Measurements from ENCODE around the gene RALGAPA2. TPM values are rescaled to one million over a fixed set of nuclear protein-coding genes. Genes with fewer than 3 reads are reported as not detected.

RALGAPA2 gene
- total RNA-seq, 3 donors from 2014 or later (not counting 1 experiment from before 2014, with no cell fraction given), result 26.6 to 33.9 (median 33.1) TPM

DNA sequence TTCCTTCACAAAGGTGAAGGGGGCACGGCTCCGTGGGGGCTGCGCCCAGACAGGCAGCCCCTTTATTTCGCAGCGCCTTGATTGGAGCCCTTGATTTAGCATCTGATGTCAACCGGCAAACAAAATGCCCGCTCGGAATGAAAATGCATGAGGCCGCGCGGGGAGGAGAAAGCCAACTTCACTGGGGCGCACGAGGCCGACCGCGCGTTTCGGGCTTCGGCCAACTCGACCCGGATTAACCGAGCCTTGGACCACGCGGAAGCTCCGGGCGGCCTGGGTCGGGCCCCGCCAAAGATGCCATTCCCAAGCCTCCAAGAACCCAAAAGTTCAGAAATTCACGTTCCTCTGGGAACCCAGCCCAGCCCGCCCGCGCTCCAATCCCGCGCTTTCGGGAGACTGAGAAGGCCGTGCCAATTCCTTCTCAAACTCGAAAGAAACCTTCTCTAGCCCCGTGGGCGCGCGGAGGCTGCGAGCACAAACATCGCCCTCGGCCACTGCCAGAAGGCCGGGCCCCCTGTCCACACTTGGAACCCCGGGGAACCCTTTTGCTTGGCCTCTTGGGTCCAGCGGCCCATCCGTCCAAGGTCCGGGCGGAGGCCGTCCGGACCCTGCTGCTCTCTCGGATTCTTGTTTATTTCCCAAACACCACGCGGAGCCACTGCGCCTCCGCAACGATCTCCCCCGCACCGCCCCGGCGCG lies 345.4 kb downstream of the RALGAPA2 start:
- intact Hi-C loops (cut with micrococcal nuclease), result loop anchor here (10.0 kb wide), 1 partner anchor 152 kb away; no protein-coding TSS in a partner anchor
- no peak for ATAC-seq
- no peak for DNase-seq
- H3K9me3 Mint-ChIP-seq, result no peaks in the 10 kb centered on the region
- H3K36me3 Mint-ChIP-seq, result no peaks in the 10 kb centered on the region
- H3K9me3 ChIP-seq (ENCODE audit: control insufficient read depth, insufficient read depth, low read length), result no peaks in the 10 kb centered on the region
- peaks cover 27 to 33% of the 10 kb centered on the region in 2 donors for H3K4me1 Mint-ChIP-seq
- no peak overlapping the region for H3K27ac Mint-ChIP-seq
- no peaks in the 10 kb centered on the region for H3K36me3 ChIP-seq (ENCODE audit: control insufficient read depth, insufficient read depth, low read length)
- peaks cover 39% of the 10 kb centered on the region for H3K27me3 ChIP-seq (ENCODE audit: control insufficient read depth, insufficient read depth, low read length)
- no peak overlapping the region for H3K27ac ChIP-seq (ENCODE audit: low read length)
- H3K4me1 ChIP-seq (ENCODE audit: control insufficient read depth, insufficient read depth, low read length), result peaks cover 33% of the 10 kb centered on the region
- peak overlapping the region; percentile 66 for H3K4me3 Mint-ChIP-seq
- H3K4me3 ChIP-seq (ENCODE audit: low read length), result no peak overlapping the region
- H3K27me3 Mint-ChIP-seq (ENCODE audit: low read depth in 2 of 2), result peaks cover 60 to 62% of the 10 kb centered on the region in 2 donors
- WGBS (ENCODE audit: insufficient coverage), result 6% methylated on average over 63 of the region's 63 CpGs
- TF ChIP-seq, protein P1, sequence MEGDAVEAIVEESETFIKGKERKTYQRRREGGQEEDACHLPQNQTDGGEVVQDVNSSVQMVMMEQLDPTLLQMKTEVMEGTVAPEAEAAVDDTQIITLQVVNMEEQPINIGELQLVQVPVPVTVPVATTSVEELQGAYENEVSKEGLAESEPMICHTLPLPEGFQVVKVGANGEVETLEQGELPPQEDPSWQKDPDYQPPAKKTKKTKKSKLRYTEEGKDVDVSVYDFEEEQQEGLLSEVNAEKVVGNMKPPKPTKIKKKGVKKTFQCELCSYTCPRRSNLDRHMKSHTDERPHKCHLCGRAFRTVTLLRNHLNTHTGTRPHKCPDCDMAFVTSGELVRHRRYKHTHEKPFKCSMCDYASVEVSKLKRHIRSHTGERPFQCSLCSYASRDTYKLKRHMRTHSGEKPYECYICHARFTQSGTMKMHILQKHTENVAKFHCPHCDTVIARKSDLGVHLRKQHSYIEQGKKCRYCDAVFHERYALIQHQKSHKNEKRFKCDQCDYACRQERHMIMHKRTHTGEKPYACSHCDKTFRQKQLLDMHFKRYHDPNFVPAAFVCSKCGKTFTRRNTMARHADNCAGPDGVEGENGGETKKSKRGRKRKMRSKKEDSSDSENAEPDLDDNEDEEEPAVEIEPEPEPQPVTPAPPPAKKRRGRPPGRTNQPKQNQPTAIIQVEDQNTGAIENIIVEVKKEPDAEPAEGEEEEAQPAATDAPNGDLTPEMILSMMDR (IDR thresholded peaks at IDR 0.05), result no peak

DNA sequence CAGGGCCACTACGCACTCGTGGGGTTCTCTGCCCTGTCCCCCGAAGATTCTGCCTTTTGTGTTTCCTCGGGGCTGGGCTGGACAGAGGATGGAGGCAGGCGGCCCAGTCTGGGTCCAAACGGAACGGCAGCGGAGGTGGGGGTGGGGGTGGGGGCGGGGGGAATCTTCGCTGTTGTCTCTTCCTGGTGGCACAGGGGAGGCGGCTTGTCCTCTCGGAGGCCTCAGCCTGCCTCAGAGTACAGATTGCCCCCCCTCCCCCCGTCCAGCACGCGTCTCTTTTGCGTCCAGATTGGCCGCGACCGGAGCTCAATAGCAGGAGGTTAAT lies 345.9 kb downstream of the RALGAPA2 start:
- Histone ChIP-seq H3K27ac (ENCODE audit: low read length) (no peak overlapping the region), H3K4me3 (ENCODE audit: low read length) (no peak overlapping the region), H3K4me1 (ENCODE audit: control insufficient read depth, insufficient read depth, low read length) (peaks cover 33% of the 10 kb centered on the region), H3K9me3 (ENCODE audit: control insufficient read depth, insufficient read depth, low read length) (no peaks in the 10 kb centered on the region), H3K27me3 (ENCODE audit: control insufficient read depth, insufficient read depth, low read length) (peaks cover 39% of the 10 kb centered on the region), H3K36me3 (ENCODE audit: control insufficient read depth, insufficient read depth, low read length) (no peaks in the 10 kb centered on the region)
- Mint-ChIP-seq H3K27me3 (ENCODE audit: low read depth in 2 of 2) (peaks cover 55 to 62% of the 10 kb centered on the region in 2 donors), H3K4me1 (peaks cover 32 to 36% of the 10 kb centered on the region in 2 donors), H3K27ac (no peak overlapping the region), H3K9me3 (no peaks in the 10 kb centered on the region), H3K4me3 (peak overlapping the region; percentile 65), H3K36me3 (no peaks in the 10 kb centered on the region)
- DNase-seq (no peak), ATAC-seq (no peak)
- WGBS (ENCODE audit: insufficient coverage), result 8% methylated on average over 15 of the region's 19 CpGs
- TF ChIP-seq, protein P1 (IDR thresholded peaks at IDR 0.05), result no peak
- intact Hi-C loops (cut with micrococcal nuclease), result loop anchor here (10.0 kb wide), 1 partner anchor 152 kb away; no protein-coding TSS in a partner anchor

DNA sequence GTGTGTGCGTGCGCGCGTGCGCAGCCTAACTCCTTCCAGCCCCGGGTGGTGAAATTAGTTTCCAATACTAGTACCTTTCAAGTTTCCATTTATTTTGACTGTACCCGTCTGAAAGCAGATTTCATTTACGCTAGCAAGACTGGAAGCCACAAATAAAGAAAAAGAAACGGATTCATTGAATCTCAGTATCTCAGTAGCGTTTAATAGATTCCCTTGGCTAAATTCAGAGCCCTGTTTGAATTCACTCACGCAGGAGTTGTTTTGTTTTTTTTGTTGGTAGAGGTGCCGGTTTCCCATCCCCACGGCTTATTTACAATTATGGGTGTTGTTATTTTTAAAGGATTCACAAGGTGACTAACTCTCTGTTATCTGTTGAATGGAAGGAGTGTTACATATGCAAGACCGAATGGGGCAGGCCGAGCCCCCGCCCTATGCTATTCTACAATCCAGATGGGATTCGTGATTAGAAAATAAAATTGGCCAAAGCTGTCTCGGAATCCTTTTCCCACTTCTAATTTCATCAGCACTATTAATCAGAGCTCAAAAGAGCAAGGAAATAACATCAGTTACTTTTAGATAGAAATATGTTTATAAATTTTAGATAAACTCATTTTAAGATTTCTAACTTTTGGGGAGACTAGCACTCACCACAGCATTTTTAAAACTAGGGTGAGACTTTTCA lies 346.8 kb downstream of the RALGAPA2 start:
- H3K36me3 Mint-ChIP-seq, result no peaks in the 10 kb centered on the region
- Histone ChIP-seq H3K4me3 (ENCODE audit: low read length) (no peak overlapping the region), H3K9me3 (ENCODE audit: control insufficient read depth, insufficient read depth, low read length) (no peaks in the 10 kb centered on the region), H3K27ac (ENCODE audit: low read length) (no peak overlapping the region), H3K4me1 (ENCODE audit: control insufficient read depth, insufficient read depth, low read length) (peaks cover 33% of the 10 kb centered on the region), H3K27me3 (ENCODE audit: control insufficient read depth, insufficient read depth, low read length) (peaks cover 39% of the 10 kb centered on the region), H3K36me3 (ENCODE audit: control insufficient read depth, insufficient read depth, low read length) (no peaks in the 10 kb centered on the region)
- H3K27ac Mint-ChIP-seq, result no peak overlapping the region
- ATAC-seq (no peak), DNase-seq (no peak)
- intact Hi-C loops (cut with micrococcal nuclease), result loop anchor here (10.0 kb wide), 1 partner anchor 151 kb away; no protein-coding TSS in a partner anchor
- WGBS (ENCODE audit: insufficient coverage), result 14% methylated on average over 17 of the region's 18 CpGs
- peaks cover 53 to 60% of the 10 kb centered on the region in 2 donors for H3K27me3 Mint-ChIP-seq (ENCODE audit: low read depth in 2 of 2)
- H3K9me3 Mint-ChIP-seq, result no peaks in the 10 kb centered on the region
- TF ChIP-seq, protein P1 (IDR thresholded peaks at IDR 0.05), result no peak
- peaks cover 41 to 45% of the 10 kb centered on the region in 2 donors for H3K4me1 Mint-ChIP-seq
- H3K4me3 Mint-ChIP-seq, result peak overlapping the region; percentile 18

Data from natural killer cell (primary cell).